Glomerular endothelial cell (primary cell): ENCODE data around the gene ARL6IP5. TPM values are rescaled to one million over a fixed set of nuclear protein-coding genes. Genes with fewer than 3 reads are reported as not detected.

ENCODE experiments used
- DNase-seq: peaks from one replicate; pipeline ENCODE4 v3.0.0-alpha.2; 2011; ENCODE audit warnings: low read depth, low spot score; ENCODE audit errors: extremely low read depth
- total RNA-seq: library from RNA; depleted of rRNA; stranded (reverse); fragments of >200 nt; gene quantifications from 2 replicates; pipeline ENCODE4 v1.2.3, GENCODE V29; 2015

The ARL6IP5 gene
- total RNA-seq, 1 donor from 2014 or later, result 115 TPM

DNA sequence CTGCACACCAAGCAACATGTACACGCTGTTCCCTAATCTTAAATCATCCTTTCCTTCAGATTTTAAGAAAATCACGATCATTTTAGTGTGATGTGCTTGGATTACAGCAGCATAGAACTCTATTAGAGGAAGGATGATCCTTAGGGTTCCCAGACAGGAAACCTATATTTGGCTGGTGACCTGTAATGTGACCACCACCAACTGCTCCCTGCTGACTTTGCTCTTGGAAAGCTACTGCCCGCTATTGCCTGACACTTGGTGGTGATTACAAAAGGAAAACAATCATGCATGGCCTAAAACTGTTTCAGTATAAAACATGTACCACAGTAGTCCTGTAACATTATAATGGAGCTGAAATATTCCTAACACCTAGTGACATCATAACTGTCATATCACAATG lies 64.8 kb downstream of the ARL6IP5 start:
- DNase-seq, result no peak

Other genes starting within 250 kb of the ARL6IP5 start
- not detected in 2 replicates for gene TAFA4, start 152.4 kb upstream of the ARL6IP5 start, total RNA-seq
- gene EOGT, start 71.3 kb upstream of the ARL6IP5 start, total RNA-seq, result 71.4 and 82.9 TPM in 2 replicates
- 20.3 and 27.9 TPM in 2 replicates for gene TMF1, start 32.6 kb upstream of the ARL6IP5 start, total RNA-seq
- 48.8 and 51.7 TPM in 2 replicates for gene UBA3, start 4.6 kb upstream of the ARL6IP5 start, total RNA-seq
- not detected in 2 replicates for gene LMOD3, start 37.7 kb downstream of the ARL6IP5 start, total RNA-seq